GM21447 (cell line): ENCODE results near the gene TOP1.
"Not testable (repeated sequence)": the region's sequence is repeated elsewhere in the genome, so short reads cannot be mapped to it uniquely, and the experiment has no call there.

Experiments used
- ATAC-seq: cut with Tn5 transposase; IDR thresholded peaks from one replicate; pipeline ENCODE4 v1.9.1; 2021; ENCODE audit not compliant: unreplicated experiment

The TOP1 gene

GRCh38 chr20:41003143-41003935 is 25.3 kb upstream of the TOP1 start:
- no peak for ATAC-seq

- not testable (repeated sequence) for ATAC-seq
Measured at GRCh38 chr20:41003936-41004294, 24.7 kb upstream of the TOP1 start.

- ATAC-seq, result no peak
Measured at GRCh38 chr20:41004531-41005360, 23.9 kb upstream of the TOP1 start.

- ATAC-seq, result no peak
Measured at GRCh38 chr20:41005361-41005729, 23.3 kb upstream of the TOP1 start.

- no peak for ATAC-seq
Measured at GRCh38 chr20:41006126-41006935, 22.3 kb upstream of the TOP1 start.

GRCh38 chr20:41006936-41007474 is 21.6 kb upstream of the TOP1 start:
- no peak for ATAC-seq

GRCh38 chr20:41007481-41007880 is 21.1 kb upstream of the TOP1 start:
- ATAC-seq, result no peak

GRCh38 chr20:41009946-41010345 is 18.7 kb upstream of the TOP1 start:
- no peak for ATAC-seq

- peak; percentile 94 for ATAC-seq
Measured at GRCh38 chr20:41011551-41012067, 17.0 kb upstream of the TOP1 start.

GRCh38 chr20:41014561-41015088 is 14.0 kb upstream of the TOP1 start:
- no peak for ATAC-seq

GRCh38 chr20:41017448-41018042 is 11.1 kb upstream of the TOP1 start:
- no peak for ATAC-seq

GRCh38 chr20:41018153-41018552 is 10.5 kb upstream of the TOP1 start:
- ATAC-seq, result no peak

GRCh38 chr20:41023549-41023948 is 5.1 kb upstream of the TOP1 start:
- ATAC-seq, result no peak

GRCh38 chr20:41027366-41027765 is 1.3 kb upstream of the TOP1 start:
- ATAC-seq, result no peak

- ATAC-seq, result no peak
Measured at GRCh38 chr20:41027872-41028358, 707 bp upstream of the TOP1 start.

GRCh38 chr20:41029150-41029901 is 704 bp downstream of the TOP1 start:
- ATAC-seq, result peak; percentile 26

- no peak for ATAC-seq
Measured at GRCh38 chr20:41030061-41030460, 1.4 kb downstream of the TOP1 start.

- ATAC-seq, result no peak
Measured at GRCh38 chr20:41030531-41031242, 2.1 kb downstream of the TOP1 start.

GRCh38 chr20:41031243-41031619 is 2.6 kb downstream of the TOP1 start:
- ATAC-seq, result no peak
